OCI-LY1 (cell line): Measurements from ENCODE around the gene PLA2G3.

ENCODE experiments used
- H2AFZ ChIP-seq: fragments of 200-600 bp; sonication (generic), shearing (Covaris generic); 2 replicates; pipeline ENCODE4 v1.6.0; 2014; ENCODE audit warnings: antibody characterized with exemption, mild to moderate bottlenecking, low read length
- H3F3A ChIP-seq: fragments of 200-600 bp; sonication (generic), shearing (Covaris generic); 2 replicates; pipeline ENCODE4 v1.6.0; 2014; ENCODE audit warnings: mild to moderate bottlenecking, antibody characterized with exemption, low read length, moderate library complexity; ENCODE audit not compliant: insufficient read depth
- H3K27ac ChIP-seq: fragments of 200-600 bp; sonication (generic); 2 replicates; pipeline ENCODE4 v1.5.1; 2014; ENCODE audit warnings: low read length, mixed run types, mild to moderate bottlenecking, low read depth; ENCODE audit not compliant: poor library complexity, severe bottlenecking
- H3K27me3 ChIP-seq: fragments of 200-600 bp; sonication (generic); 2 replicates; pipeline ENCODE4 v1.6.0; 2014; ENCODE audit warnings: antibody characterized with exemption, mild to moderate bottlenecking, low read length, moderate library complexity; ENCODE audit not compliant: insufficient read depth
- H3K36me3 ChIP-seq: fragments of 200-600 bp; sonication (generic); 2 replicates; pipeline ENCODE4 v1.6.1; 2014; ENCODE audit warnings: mild to moderate bottlenecking, antibody characterized with exemption, low read length, moderate library complexity, mixed read lengths; ENCODE audit not compliant: insufficient read depth
- H3K4me1 ChIP-seq: fragments of 200-600 bp; sonication (generic); 2 replicates; pipeline ENCODE4 v1.5.1; 2014; ENCODE audit warnings: mild to moderate bottlenecking, low read length, moderate library complexity; ENCODE audit not compliant: insufficient read depth, severe bottlenecking
- H3K4me2 ChIP-seq: fragments of 200-600 bp; sonication (generic), shearing (Covaris generic); 2 replicates; pipeline ENCODE4 v1.6.1; 2014; ENCODE audit warnings: low read length
- H3K4me3 ChIP-seq: fragments of 200-600 bp; sonication (generic); 2 replicates; pipeline ENCODE4 v1.5.1; 2014; ENCODE audit warnings: low read length, low read depth, mild to moderate bottlenecking, mixed read lengths; ENCODE audit not compliant: poor library complexity, severe bottlenecking
- H3K79me2 ChIP-seq: fragments of 200-600 bp; shearing (Covaris generic); 2 replicates; pipeline ENCODE4 v1.6.1; 2016; ENCODE audit warnings: mixed run types, low read length, mixed read lengths; ENCODE audit not compliant: insufficient read depth
- H3K9ac ChIP-seq: fragments of 200-600 bp; sonication (generic), shearing (Covaris generic); 2 replicates; pipeline ENCODE4 v1.6.1; 2014; ENCODE audit warnings: mild to moderate bottlenecking, low read length, mixed read lengths
- H3K9me2 ChIP-seq: fragments of 200-600 bp; sonication (generic), shearing (Covaris generic); 2 replicates; pipeline ENCODE4 v1.6.1; 2014; ENCODE audit warnings: low read depth, mild to moderate bottlenecking, low read length, mixed read lengths
- H3K9me3 ChIP-seq: fragments of 200-600 bp; shearing (Covaris generic); 2 replicates; pipeline ENCODE4 v1.6.1; 2014; ENCODE audit warnings: low read length, mixed read lengths
- H4K20me1 ChIP-seq: fragments of 200-600 bp; sonication (generic), shearing (Covaris generic); 2 replicates; pipeline ENCODE4 v1.6.0; 2016; ENCODE audit warnings: mild to moderate bottlenecking, low read length; ENCODE audit not compliant: insufficient read depth
- EZH2 ChIP-seq: fragments of 200-600 bp; sonication (generic), shearing (Covaris generic); IDR thresholded peaks from 2 replicates; pipeline ENCODE4 v1.8.0; 2017; ENCODE audit warnings: borderline replicate concordance, mixed run types, mild to moderate bottlenecking, antibody characterized with exemption, low read length, moderate library complexity, mixed read lengths
- TF ChIP-seq, protein P1 (sequence below): fragments of 200-600 bp; sonication (generic), shearing (Covaris generic); IDR thresholded peaks from 2 replicates; pipeline ENCODE4 v1.5.1; 2017; ENCODE audit warnings: mild to moderate bottlenecking, antibody characterized with exemption, low read length, moderate library complexity, mixed read lengths

The PLA2G3 gene

DNA sequence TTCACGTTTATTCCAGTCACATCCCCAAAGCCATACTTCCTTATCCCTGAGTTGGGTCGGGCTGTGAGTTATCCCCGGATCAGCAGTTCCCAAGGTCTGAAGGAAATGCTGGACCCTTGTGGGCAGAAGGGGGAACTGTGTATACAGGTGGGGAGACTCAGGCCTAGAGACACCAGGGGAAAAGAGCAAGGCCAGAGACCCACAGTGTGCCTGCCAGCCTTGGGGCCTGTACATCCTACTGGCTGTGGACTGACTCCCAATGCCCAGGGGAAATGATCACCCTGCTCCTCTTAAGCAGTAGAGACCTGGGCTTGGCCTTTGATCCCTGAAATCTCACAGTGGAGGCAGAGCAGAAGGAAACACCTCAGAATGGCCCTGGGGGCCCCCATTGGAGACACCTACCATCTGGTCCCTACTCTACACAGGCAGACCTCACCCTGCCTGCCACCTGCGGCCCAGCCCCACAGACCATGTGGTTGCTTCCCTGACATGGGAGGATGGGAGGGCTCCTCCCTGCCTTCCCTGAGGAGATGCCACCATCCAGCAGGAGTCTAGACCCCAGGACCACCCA is 34.2 kb downstream of the PLA2G3 start:
- Histone ChIP-seq H3K9ac (no peak overlapping the region), H2AFZ (no peak overlapping the region), H3K36me3 (no peaks in the 10 kb centered on the region), H3K27ac (no peak overlapping the region), H3K79me2 (no peaks in the 10 kb centered on the region), H3K9me3 (no peaks in the 10 kb centered on the region), H3K9me2 (no peaks in the 10 kb centered on the region), H3F3A (no peaks in the 10 kb centered on the region), H4K20me1 (no peaks in the 10 kb centered on the region), H3K4me3 (no peak overlapping the region), H3K4me2 (no peak overlapping the region), H3K27me3 (peaks cover 7% of the 10 kb centered on the region; the same call in 1 of the 2 replicates), H3K4me1 (peaks cover 10% of the 10 kb centered on the region)
- TF ChIP-seq, protein P1, sequence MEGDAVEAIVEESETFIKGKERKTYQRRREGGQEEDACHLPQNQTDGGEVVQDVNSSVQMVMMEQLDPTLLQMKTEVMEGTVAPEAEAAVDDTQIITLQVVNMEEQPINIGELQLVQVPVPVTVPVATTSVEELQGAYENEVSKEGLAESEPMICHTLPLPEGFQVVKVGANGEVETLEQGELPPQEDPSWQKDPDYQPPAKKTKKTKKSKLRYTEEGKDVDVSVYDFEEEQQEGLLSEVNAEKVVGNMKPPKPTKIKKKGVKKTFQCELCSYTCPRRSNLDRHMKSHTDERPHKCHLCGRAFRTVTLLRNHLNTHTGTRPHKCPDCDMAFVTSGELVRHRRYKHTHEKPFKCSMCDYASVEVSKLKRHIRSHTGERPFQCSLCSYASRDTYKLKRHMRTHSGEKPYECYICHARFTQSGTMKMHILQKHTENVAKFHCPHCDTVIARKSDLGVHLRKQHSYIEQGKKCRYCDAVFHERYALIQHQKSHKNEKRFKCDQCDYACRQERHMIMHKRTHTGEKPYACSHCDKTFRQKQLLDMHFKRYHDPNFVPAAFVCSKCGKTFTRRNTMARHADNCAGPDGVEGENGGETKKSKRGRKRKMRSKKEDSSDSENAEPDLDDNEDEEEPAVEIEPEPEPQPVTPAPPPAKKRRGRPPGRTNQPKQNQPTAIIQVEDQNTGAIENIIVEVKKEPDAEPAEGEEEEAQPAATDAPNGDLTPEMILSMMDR: no peak
- no peak for TF ChIP-seq EZH2

DNA sequence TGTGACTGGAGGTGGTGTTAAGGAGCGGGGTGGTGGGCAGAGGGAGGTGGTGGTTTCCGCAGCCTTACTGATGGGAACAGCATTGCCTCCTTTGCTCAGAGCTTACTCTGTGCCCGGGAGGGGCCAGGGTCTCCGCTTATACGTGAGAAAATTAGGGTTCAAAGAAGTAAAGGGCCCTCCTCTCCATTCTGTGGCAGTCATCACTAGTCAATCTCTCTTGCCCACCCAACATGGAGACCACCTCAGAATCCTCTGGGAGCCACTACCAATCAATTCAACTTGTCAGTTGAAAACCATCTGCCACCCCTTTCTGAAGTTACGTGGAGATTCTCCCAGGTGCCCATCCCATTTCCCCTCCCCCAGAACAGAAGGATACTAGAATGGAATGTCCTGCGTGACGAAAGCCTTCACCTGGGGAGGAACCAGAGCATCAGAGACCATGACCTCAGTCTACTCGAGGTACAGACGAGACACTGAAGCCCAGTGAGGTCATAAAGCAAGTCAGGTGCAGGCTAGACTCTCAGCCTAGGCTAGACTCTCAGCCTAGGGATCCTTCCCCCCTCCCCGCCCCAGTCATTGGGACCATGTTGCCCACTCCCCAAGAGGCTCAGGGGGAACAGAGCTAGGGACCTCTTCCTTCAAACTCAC is 34.9 kb downstream of the PLA2G3 start:
- no peak for TF ChIP-seq EZH2
- TF ChIP-seq, protein P1: no peak
- Histone ChIP-seq H3K4me1 (peaks cover 10% of the 10 kb centered on the region), H3K27me3 (peaks cover 7% of the 10 kb centered on the region; the same call in 1 of the 2 replicates), H3K4me3 (no peak overlapping the region), H3K79me2 (no peaks in the 10 kb centered on the region), H3K9ac (no peak overlapping the region), H3K9me3 (no peaks in the 10 kb centered on the region), H3K4me2 (no peak overlapping the region), H3F3A (no peaks in the 10 kb centered on the region), H4K20me1 (no peaks in the 10 kb centered on the region), H3K36me3 (no peaks in the 10 kb centered on the region), H2AFZ (no peak overlapping the region), H3K9me2 (no peaks in the 10 kb centered on the region), H3K27ac (no peak overlapping the region)

DNA sequence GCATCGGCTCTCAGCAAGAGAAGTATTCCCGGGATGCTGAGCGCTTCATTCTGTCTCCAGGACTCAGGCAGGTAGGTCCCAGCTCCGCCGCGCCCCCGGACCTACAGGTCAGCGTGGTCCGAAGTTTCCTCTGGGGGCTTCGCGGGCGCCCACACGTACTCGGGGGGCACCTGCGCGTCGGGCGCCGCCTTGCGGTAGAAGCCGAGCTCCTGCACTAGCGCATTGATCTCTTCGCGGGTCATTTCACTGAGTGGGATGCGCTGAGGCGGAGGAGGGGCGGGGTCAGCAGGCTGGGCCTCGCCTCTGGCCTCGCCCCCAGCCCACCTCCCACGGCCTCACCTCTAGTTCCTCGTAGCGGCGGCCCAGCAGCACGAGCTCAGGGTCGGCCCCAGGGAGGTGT is 35.4 kb downstream of the PLA2G3 start:
- Histone ChIP-seq H3K79me2 (no peaks in the 10 kb centered on the region), H3K4me1 (peaks cover 10% of the 10 kb centered on the region), H3K27me3 (peaks cover 7% of the 10 kb centered on the region; the same call in 1 of the 2 replicates), H3K4me3 (no peak overlapping the region), H2AFZ (no peak overlapping the region), H3K27ac (no peak overlapping the region), H3F3A (no peaks in the 10 kb centered on the region), H3K9me2 (no peaks in the 10 kb centered on the region), H3K36me3 (no peaks in the 10 kb centered on the region), H3K9ac (no peak overlapping the region), H3K9me3 (no peaks in the 10 kb centered on the region), H4K20me1 (no peaks in the 10 kb centered on the region), H3K4me2 (no peak overlapping the region)
- TF ChIP-seq, protein P1: peak; percentile 53
- TF ChIP-seq EZH2: no peak
